ENCODE measurements around the gene NES.

Gene NES

GRCh38 chr1:156643049-156643777, 34.0 kb downstream of the NES start:
- Histone ChIP-seq H3F3A (ENCODE audit: insufficient read depth) (no peaks in the 10 kb centered on the region), H3K4me3 (ENCODE audit: insufficient read depth, low read length, poor library complexity, severe bottlenecking) (no peak overlapping the region), H3K4me2 (ENCODE audit: low read depth, low read length, poor library complexity, severe bottlenecking) (no peak overlapping the region), H3K79me2 (ENCODE audit: insufficient read depth, low read length) (no peaks in the 10 kb centered on the region), H3K27me3 (ENCODE audit: low read length) (no peaks in the 10 kb centered on the region), H3K36me3 (ENCODE audit: low read length) (no peaks in the 10 kb centered on the region), H3K9me3 (ENCODE audit: insufficient read depth, low read length) (no peaks in the 10 kb centered on the region), H3K27ac (ENCODE audit: low read depth, low read length) (no peak overlapping the region), H3K9ac (ENCODE audit: low read length) (no peak overlapping the region), H4K20me1 (ENCODE audit: low read depth, low read length) (no peaks in the 10 kb centered on the region), H3K9me2 (replicated peaks; ENCODE audit: insufficient read depth, low read length) (no peaks in the 10 kb centered on the region), H2AFZ (ENCODE audit: low read depth, low read length, severe bottlenecking) (no peak overlapping the region)
- no peak for TF ChIP-seq EZH2phosphoT487 (conservative IDR thresholded peaks at IDR 0.05; ENCODE audit: low read length)
- TF ChIP-seq, protein P1, sequence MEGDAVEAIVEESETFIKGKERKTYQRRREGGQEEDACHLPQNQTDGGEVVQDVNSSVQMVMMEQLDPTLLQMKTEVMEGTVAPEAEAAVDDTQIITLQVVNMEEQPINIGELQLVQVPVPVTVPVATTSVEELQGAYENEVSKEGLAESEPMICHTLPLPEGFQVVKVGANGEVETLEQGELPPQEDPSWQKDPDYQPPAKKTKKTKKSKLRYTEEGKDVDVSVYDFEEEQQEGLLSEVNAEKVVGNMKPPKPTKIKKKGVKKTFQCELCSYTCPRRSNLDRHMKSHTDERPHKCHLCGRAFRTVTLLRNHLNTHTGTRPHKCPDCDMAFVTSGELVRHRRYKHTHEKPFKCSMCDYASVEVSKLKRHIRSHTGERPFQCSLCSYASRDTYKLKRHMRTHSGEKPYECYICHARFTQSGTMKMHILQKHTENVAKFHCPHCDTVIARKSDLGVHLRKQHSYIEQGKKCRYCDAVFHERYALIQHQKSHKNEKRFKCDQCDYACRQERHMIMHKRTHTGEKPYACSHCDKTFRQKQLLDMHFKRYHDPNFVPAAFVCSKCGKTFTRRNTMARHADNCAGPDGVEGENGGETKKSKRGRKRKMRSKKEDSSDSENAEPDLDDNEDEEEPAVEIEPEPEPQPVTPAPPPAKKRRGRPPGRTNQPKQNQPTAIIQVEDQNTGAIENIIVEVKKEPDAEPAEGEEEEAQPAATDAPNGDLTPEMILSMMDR (IDR thresholded peaks at IDR 0.05; ENCODE audit: insufficient read depth, low read length, poor library complexity, severe bottlenecking) = no peak

GRCh38 chr1:156642265-156643048, 34.8 kb downstream of the NES start:
- Histone ChIP-seq H3K9me3 (ENCODE audit: insufficient read depth, low read length) (no peaks in the 10 kb centered on the region), H3K4me2 (ENCODE audit: low read depth, low read length, poor library complexity, severe bottlenecking) (no peak overlapping the region), H3F3A (ENCODE audit: insufficient read depth) (no peaks in the 10 kb centered on the region), H3K4me3 (ENCODE audit: insufficient read depth, low read length, poor library complexity, severe bottlenecking) (no peak overlapping the region), H3K36me3 (ENCODE audit: low read length) (no peaks in the 10 kb centered on the region), H3K27ac (ENCODE audit: low read depth, low read length) (no peak overlapping the region), H4K20me1 (ENCODE audit: low read depth, low read length) (no peaks in the 10 kb centered on the region), H3K9me2 (replicated peaks; ENCODE audit: insufficient read depth, low read length) (no peaks in the 10 kb centered on the region), H3K9ac (ENCODE audit: low read length) (no peak overlapping the region), H3K27me3 (ENCODE audit: low read length) (no peaks in the 10 kb centered on the region), H2AFZ (ENCODE audit: low read depth, low read length, severe bottlenecking) (no peak overlapping the region), H3K79me2 (ENCODE audit: insufficient read depth, low read length) (no peaks in the 10 kb centered on the region)
- TF ChIP-seq EZH2phosphoT487 (conservative IDR thresholded peaks at IDR 0.05; ENCODE audit: low read length) = no peak
- TF ChIP-seq, protein P1 (IDR thresholded peaks at IDR 0.05; ENCODE audit: insufficient read depth, low read length, poor library complexity, severe bottlenecking) = no peak

DNA sequence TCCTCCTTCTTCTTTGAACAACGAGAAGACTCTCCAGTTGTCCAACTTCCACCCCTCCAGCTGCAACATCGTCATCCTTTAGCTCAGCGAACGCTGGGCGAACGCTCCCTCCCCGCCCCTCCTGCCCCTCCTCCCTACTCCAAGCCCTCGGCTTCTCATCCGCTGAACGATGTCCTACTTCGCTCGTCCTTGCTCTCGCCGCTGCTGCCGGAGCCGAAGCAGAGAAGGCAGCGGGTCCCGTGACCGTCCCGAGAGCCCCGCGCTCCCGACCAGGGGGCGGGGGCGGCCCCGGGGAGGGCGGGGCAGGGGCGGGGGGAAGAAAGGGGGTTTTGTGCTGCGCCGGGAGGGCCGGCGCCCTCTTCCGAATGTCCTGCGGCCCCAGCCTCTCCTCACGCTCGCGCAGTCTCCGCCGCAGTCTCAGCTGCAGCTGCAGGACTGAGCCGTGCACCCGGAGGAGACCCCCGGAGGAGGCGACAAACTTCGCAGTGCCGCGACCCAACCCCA, 35.4 kb downstream of the NES start, which contains the start of gene BCAN:
BCAN (plus strand) TSS at position 357 of the 504 bp plus-strand sequence. CDS start 3,938 bp downstream, outside the sequence.
- no peak within 1 kb of the TSS for H3K4me2 ChIP-seq (ENCODE audit: low read depth, low read length, poor library complexity, severe bottlenecking)
- no peak for TF ChIP-seq EZH2phosphoT487 (conservative IDR thresholded peaks at IDR 0.05; ENCODE audit: low read length)
- TF ChIP-seq, protein P1 (IDR thresholded peaks at IDR 0.05; ENCODE audit: insufficient read depth, low read length, poor library complexity, severe bottlenecking) = no peak
- no peaks in the 10 kb centered on the region for H4K20me1 ChIP-seq (ENCODE audit: low read depth, low read length)
- H2AFZ ChIP-seq (ENCODE audit: low read depth, low read length, severe bottlenecking) = no peak within 1 kb of the TSS
- no peaks in the 10 kb centered on the region for H3K9me2 ChIP-seq (replicated peaks; ENCODE audit: insufficient read depth, low read length)
- no peak within 1 kb of the TSS for H3K4me3 ChIP-seq (ENCODE audit: insufficient read depth, low read length, poor library complexity, severe bottlenecking)
- no peaks in the 10 kb centered on the region for H3K9me3 ChIP-seq (ENCODE audit: insufficient read depth, low read length)
- no peak within 1 kb of the TSS for H3K9ac ChIP-seq (ENCODE audit: low read length)
- H3K27ac ChIP-seq (ENCODE audit: low read depth, low read length) = no peak within 1 kb of the TSS
- H3F3A ChIP-seq (ENCODE audit: insufficient read depth) = no peaks in the 10 kb centered on the region
- H3K79me2 ChIP-seq (ENCODE audit: insufficient read depth, low read length) = no peaks in the 10 kb centered on the region
- no peaks in the 10 kb centered on the region for H3K27me3 ChIP-seq (ENCODE audit: low read length)
- no peaks in the 10 kb centered on the region for H3K36me3 ChIP-seq (ENCODE audit: low read length)

Measured in SU-DHL-6 (cell line).